Cardiac fibroblast (primary cell): ENCODE data around the gene ARID1B.
A peak's percentile ranks its signal among the peaks of the same experiment; 100 is the strongest.

Experiments used
- DNase-seq, 2 donors: peaks; one replicate each; pipeline versions ENCODE4 v3.0.0 to v3.0.0-alpha.2; 2010; ENCODE audit warnings: low read depth in 2 of 2
- H3K4me3 ChIP-seq, 2 donors: replicated peaks in 1 of 2; 1 replicate in 1 of 2; 2 replicates in 1 of 2; pipeline ENCODE4 v1.5.1; 2011; ENCODE audit warnings: low read depth in 2 of 2, low read length in 2 of 2, mild to moderate bottlenecking in 2 of 2, moderate library complexity in 1 of 2
- CTCF ChIP-seq: IDR thresholded peaks from one replicate; pipeline ENCODE4 v1.5.1; 2011; ENCODE audit warnings: low read depth, mild to moderate bottlenecking, low read length, inconsistent platforms

ARID1B gene

GRCh38 chr6:157056275-157056674 is 279.1 kb downstream of the ARID1B start:
- no peak overlapping the region for H3K4me3 ChIP-seq
- no peak for TF ChIP-seq CTCF
- DNase-seq = no peak

DNA sequence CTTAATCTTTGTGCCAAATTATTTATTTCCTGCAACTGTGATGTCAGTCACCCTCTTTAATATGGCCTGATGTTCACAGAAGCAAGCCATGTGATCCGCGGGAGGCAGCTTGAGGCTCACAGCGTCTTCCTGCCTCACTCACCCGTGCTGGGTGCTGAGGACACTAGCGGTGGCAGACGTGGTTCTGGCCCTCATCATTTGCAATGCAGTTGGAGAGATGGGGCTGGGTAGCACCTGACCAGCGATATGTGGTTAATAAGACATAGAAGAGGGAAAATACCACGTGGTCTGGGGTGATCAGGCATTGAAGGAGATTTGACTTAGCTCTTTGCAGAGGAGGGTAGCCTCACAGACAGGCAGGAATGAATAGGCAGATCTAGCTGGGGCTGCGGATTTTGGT is 281.4 kb downstream of the ARID1B start:
- no peak for TF ChIP-seq CTCF
- H3K4me3 ChIP-seq = no peak overlapping the region

GRCh38 chr6:157059781-157060180 is 282.6 kb downstream of the ARID1B start:
- H3K4me3 ChIP-seq = no peak overlapping the region
- no peak for TF ChIP-seq CTCF
- DNase-seq = peak in 1 of 2 donors; percentile 57

More for the DNA sequence above, 281.4 kb downstream of the ARID1B start:
- DNase-seq = no peak

DNA sequence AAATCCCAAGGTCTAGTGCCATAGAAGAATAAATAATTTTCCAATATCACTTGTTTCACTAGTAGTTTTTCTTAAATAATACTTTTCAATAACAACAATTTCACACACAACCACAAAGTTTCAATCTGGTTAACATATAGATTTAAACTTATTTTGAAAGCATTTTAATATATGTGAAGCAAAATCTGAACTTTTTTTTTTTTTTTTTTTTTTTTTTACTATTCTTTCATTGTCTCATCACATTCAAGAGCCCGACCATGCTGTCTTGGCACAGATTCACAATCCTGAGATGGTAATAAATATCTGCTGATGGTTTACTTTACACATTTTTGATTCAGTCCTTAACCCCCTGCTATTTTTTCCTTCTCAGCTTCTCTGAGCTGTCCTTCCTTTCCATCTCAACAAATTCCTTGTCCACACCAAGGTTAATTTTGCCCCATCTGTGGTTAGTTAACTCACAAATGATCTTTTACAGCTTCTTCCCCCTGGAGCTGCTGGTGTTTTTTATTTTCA is 283.3 kb downstream of the ARID1B start:
- TF ChIP-seq CTCF = no peak
- H3K4me3 ChIP-seq = no peak overlapping the region
- no peak for DNase-seq

- TF ChIP-seq CTCF = no peak
- DNase-seq = no peak
- H3K4me3 ChIP-seq = no peak overlapping the region
These were observed 284.8 kb downstream of the ARID1B start for GRCh38 chr6:157061770-157062594.

GRCh38 chr6:157063176-157063905 is 286.2 kb downstream of the ARID1B start:
- TF ChIP-seq CTCF = no peak
- DNase-seq = no peak
- no peak overlapping the region for H3K4me3 ChIP-seq
